Suppressor macrophage (primary cell): ENCODE results near the gene RNASE12.
"Not testable (repeated sequence)": the region's sequence is repeated elsewhere in the genome, so short reads cannot be mapped to it uniquely, and the experiment has no call there.

Experiments used
- DNase-seq, 4 experiments: peaks; one replicate each; pipeline ENCODE4 v3.0.0-alpha.2; 2020 to 2022
- total RNA-seq, 17 experiments: gene quantifications; one replicate each; lab custom pipeline; 2026; ENCODE audit warnings: mixed read lengths in 6 of 17, inconsistent platforms in 3 of 17; lab: John Stamatoyannopoulos, UW

The RNASE12 gene, protein sequence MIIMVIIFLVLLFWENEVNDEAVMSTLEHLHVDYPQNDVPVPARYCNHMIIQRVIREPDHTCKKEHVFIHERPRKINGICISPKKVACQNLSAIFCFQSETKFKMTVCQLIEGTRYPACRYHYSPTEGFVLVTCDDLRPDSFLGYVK
- total RNA-seq, result 0 reads per million in 17 experiments

DNA sequence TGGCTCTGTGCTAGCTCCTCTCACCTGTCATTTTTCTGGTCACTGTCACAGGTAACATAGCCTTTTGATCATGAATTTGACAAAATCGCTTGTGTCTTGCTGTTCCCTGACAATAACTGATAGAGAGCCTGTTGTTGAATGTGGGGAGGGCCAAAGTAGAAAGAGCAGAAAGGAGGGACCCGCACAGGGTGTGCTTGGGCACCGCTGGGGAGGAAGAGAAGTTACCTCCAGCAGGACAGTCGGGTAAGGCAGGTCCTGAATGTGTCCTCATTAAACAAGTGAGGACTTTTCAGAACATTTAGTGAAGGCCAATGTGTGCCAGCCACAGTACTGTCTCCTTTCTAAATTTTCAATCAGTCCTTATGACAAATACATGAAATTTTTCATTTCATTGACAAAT lies at the start of gene RNASE12:
Gene RNASE12, minus strand, starts transcription at position 142 of the 400 bp plus-strand sequence. CDS start 653 bp downstream, outside the sequence.
- no peak for DNase-seq

DNA sequence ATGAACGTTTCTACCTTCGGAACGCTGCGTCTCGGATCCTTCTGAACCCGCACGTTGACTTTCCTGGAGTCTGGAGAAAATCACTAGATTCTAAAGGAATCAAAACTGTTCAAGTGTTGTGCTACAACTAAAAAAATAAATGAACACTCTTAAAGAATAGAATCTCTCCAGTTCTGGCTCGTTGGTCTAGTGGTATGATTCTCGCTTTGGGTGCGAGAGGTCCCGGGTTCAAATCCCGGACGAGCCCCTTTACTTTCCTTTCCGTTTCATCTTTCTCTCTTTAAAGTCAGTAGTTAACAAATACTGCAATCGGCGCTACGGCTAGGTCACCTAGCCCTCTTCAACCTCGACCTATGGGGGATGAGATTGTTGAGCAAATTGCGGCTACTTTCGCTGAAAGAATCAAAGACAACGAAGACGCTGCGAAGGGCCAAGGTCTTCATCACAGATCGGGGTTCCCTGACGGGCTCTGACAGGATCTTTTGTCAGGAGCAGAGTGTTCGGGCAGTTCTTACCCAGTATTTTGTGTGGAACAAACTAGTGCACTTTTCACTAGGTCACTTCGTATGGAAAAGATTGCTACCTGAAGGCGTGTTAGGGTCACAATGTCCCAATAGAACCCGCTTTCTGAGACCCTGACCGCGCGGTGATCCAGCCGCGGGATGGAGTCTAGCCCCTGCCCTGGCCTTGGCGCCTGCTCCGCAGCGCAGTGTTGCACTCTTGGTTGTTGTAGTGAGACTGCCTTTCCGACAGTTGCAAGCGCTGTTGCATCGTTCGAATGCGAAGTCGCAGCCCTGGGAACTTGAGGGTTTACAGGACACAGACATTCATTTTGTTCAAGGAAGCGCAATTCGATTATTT lies 41.9 kb upstream of the RNASE12 start:
- DNase-seq, result peak; percentile 65 to 73 (median 68)

DNA sequence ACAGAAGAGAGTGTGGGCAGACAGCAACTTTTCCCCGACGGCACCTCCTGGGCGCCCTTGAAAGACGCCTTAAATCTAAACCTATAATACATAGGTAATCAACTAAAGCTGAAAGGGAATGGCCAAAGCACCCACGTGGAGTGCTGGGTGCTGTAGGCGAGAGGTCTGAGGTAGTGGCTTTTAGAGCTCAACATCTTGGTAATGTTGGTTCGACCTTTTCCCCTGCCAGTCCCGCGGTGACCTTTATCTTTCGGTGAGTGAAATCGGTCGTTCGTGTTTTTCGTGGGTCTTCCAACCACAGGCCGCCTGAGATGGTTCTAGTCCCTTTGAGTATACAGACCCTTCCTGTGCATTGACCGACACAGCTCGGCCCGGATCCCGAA lies 41.3 kb upstream of the RNASE12 start:
- DNase-seq, result peak in 2 of 4 experiments; percentile 9 to 20

DNA sequence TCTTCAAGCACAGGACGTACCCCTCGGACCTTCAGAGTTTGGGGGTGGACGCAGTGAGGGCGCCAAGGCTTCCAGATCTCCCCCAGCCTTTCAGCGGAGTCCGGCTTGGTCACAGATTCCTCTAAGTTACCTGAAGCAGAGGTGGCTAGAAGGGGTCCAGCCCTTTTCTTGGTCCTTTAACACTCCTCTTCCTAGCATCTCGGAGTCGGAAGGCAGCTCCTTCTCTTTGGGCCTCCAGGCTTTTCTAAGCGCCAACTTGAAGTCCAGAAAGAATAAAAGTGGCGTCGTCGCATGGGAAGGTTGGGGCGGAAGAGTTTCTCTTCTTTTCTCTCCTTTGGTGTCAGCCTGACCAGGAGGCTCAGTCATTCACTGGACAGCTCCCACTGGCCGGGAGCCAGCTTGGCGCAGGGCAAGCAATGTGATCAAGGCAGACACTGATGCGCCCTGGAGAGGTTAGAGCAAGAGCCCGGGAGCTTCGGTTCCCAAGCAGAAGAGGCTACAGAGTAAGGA lies 40.8 kb upstream of the RNASE12 start:
- peak; percentile 54 to 80 (median 68) for DNase-seq

DNA sequence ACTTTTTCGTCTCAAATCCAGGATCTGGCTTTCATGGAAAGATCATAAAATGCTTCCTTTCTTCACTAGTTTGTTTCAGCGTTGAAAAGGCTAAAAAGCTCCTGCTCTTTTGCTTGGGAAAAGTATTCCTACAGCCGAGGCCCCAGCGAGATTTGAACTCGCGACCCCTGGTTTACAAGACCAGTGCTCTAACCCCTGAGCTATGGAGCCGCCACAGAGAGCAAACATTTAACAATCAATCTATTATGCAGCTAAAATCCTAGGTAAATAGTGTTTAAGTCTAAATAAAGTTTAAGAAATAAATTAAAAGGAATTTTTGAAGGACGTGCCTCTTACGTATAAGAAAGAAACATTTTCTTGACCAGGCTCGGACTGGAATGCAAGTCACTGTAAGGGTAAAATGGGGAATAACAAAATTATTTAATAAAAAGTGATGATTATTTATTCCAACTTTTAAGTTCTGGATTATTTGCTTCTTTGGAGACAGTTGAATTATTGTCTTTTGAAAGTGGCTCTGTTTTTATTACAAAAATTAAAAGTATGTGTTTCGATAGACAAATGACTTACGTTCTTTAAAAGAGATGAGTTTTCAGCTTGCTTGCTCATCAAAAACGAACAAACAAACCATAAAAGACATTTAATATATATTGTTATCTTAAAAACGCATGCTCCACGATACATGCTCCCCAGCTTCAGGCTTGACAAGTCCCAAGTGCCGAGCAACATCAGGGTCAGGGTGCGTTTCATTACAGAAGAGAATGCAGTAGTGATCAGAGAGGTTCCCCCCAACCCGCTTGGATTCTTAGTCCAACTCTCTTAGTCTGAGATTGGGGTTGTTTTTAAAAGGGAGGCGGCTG lies 40.1 kb upstream of the RNASE12 start:
- peak; percentile 46 to 61 (median 56) for DNase-seq

DNA sequence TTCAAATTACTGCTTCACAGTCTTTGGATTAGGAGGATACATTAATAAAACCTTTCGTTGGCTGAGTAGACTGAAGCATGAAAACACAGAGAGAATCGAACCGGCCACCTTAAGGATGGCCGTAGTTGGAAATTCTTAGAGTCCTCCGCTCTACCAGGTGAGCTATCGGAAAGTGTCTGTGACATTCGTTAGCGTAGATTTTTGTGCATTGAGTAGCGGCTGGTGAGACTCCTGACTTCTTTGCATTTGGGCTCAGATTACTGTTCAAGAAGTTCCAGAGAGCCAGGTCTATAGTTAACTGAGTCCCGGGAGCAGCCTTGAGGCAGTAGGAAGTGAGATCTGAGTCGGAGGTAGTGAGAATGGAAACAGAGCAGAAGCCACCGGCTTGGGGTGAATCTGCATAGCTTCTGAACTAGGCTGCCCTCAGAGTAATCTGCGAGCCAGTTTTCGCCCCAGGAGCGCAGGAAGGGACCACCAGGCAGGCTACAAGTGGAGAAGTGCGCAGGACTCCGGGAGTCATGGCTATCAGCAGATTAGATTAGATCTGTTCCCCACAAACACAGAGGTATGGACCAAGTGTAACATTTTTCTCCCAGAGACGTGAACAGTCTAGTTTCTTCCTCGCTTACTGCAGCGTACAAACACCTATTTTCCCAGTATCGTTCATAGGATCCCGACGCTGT lies 39.3 kb upstream of the RNASE12 start:
- peak in 2 of 4 experiments; percentile 36 to 37 for DNase-seq

DNA sequence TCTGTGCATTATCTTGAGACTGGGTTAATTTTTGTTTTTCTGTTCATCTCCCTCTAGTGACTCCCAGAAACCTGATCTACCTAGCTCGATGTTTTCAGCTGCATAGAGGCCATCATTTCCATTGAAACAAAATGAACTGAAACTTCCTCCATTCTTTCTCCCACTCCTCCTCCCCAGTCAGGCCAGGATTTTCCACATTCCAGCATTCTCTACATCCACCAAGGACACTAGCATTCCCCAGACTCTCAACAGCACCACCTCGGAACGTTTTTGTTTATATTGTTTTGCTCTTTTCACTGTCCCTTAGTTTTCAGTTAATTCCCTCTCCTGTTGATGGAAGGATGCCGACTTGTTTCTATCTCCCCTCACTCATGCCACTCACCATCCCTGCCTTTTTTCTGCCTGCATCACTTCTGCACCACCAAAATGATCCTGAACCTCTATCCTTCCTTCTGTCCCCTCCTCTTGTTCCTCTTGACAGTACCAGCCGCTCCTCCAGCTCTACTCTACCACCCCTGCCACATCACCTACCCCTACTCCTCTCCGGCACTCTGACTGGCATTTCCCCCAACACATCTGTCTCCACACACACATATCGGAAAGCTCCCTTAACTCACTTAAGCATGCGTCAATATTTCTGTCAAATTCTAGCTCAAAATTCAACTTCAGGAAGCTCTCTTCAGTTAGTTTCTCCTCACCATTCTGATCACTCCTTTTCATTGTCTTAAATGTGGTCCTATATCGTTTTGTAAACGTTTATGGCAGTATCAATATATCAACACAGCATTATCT lies 37.1 kb upstream of the RNASE12 start:
- no peak for DNase-seq

DNA sequence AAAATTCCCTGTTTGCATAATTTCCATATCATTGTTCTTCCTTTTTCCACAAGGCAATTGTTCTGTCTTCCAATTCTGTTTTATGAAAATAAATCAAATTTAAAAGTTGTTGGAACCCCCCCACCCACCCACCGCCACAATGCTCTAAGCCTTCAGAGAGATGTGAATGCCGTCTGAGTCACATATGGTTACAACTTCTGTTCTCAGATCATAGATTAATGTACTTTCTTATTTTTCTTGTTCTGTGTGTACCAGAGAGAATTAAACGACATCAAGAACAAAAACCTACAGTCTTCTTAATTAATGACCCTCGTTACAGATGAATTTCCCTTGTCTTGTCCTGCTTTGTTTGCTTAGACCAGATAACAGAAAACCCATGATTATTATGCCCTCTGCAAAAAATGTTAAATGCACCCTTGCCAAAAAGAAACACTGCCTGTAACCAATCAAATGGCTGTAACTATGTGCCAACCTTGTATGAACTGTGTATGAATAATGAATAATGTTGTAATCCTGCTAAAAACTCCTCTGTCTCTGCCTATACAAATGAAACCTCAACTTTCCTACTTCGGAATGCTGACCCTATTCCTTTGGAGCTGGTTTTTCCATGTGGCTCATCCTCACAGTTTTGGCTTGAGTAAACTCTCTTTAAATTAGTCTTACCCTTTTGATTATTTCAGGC lies 36.3 kb upstream of the RNASE12 start:
- no peak for DNase-seq

DNA sequence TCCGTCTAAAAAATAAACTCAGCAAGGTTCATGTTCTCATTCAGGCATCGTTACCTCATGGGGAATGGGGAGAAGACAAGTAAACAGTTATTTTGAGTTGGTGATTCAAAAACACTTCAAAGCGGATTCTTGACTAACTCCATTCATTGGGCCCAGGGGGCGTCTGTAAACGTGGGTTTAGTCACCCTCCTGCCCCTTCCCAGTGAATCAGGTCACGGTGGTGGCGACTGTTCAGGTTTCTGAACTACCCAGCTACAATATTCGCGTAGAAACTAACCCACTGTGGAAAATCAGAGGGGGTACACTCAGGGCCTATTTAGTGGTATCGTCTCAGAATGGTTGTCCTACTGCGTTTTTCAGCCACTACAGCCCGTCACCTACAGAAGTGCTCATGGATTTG lies 35.1 kb upstream of the RNASE12 start:
- DNase-seq, result no peak

DNA sequence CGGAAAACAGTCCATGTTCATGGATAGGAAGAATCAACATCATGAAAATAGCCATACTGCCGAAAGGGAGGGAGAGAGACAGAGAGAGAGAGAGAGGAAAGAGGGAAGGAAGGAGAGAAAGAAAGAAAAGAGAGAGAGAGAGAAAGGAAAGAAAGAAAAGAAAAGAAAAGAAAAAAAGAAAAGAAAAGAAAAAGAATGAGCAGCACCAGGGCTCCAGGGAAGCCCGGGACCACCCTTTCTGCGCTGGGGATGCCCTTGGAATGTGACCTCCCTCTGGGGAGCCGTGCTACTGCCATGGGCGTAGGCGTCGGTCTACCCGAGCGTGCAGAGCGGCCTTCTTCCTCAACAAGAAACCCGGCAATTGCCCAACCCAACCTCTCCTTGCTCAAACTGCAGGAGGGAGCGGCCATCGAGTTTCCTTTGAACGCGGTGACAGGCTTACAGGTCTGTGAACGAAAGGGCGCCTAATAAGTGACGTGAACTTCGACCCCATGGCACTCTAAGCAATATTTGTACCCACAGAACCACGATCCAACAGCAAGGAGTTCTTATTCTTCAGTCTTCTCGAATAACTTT lies 33.4 kb upstream of the RNASE12 start:
- DNase-seq, result peak; percentile 85 to 95 (median 94)

DNA sequence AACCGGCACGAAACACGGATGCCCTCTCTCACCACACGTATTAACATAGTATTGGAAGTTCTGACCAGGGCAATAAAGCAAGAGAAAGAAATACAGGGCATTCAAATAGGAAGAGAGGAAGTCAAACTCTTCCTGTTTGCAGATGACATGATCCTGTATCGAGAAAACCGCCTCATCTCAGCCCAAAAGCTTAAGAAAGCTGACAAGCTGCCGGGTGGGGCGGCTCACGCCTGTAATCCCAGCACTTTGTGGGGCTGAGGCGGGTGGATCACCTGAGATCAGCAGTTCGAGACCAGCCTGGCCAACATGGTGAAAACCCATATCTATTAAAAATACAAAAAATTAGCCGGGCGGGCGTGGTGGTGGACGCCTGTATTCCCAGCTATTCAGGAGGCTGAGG lies 32.6 kb upstream of the RNASE12 start:
- DNase-seq, result peak in 3 of 4 experiments; percentile 50 to 60 (median 54)

DNA sequence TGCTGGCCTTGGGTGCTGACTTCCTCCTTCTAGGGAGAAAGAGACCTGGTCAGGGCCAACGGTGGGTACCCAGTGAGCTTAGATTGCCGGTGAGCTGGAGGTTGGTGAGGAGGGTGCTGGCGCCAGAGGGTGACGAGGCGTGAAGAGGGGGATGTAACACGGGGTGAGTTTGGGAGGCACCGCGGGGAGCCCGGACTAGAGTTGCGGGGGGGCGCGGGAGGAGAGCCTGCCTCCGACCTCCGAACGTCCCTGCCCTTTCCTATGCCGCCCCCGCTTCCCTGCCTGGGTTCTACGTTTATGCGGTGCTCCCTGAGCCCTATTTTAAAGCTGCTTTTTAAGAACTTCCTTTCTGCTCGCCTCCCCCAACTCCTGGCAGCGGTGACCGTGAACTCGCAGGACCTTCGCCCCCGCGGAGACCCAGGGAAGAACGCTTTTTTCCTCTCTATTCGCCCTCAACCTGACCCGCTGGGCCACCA lies 31.7 kb upstream of the RNASE12 start:
- peak in 3 of 4 experiments; percentile 21 to 59 (median 52) for DNase-seq

DNA sequence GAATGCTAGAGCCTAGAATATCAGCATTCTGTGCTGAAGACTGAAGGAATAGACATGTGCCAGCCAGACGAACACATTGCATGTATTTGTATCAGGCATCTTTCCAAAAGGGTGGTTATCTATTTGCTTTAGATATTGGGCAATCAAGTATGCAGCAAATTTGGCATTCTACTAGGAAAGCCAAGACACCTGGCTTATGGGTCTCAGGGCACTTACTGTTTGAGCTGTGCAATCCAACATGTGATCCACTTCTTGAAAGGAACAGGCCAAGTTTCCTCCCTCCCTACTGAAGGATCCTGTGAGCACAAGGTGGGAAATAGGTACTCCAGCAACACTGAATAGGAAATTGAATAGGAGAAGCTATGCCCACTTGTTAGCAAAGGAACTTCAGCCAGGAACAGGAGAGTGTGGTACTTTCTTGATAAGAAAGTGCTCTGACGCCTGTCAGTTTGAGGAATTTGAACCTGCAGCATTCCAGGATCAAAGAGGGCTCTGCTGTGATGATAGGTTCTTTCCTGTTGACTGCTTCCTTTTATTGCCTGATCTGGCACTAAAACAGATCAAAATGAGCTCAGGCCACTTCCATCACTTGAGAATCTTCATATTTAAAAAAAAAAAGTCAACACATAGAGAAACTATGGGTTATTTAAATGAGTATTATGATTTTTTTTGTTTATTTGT lies 29.8 kb upstream of the RNASE12 start:
- DNase-seq, result no peak

DNA sequence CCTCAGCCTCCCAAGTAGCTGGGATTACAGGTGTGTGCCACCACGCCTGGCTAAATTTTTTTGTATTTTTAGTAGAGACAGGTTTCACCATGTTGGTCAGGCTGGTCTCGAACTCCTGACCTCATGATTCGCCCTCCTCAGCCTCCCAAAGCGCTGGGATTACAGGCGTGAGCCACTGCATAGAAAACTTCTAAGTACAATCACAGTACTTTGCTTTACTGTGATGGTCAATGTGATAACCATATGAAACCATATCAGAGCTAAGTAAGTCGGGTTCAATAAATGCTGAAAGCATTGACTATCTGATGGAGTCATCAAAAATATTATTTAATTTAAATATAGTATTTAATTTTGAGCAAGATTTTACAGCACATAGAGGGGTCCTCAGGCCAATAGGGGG lies 28.5 kb upstream of the RNASE12 start:
- not testable (repeated sequence) for DNase-seq

DNA sequence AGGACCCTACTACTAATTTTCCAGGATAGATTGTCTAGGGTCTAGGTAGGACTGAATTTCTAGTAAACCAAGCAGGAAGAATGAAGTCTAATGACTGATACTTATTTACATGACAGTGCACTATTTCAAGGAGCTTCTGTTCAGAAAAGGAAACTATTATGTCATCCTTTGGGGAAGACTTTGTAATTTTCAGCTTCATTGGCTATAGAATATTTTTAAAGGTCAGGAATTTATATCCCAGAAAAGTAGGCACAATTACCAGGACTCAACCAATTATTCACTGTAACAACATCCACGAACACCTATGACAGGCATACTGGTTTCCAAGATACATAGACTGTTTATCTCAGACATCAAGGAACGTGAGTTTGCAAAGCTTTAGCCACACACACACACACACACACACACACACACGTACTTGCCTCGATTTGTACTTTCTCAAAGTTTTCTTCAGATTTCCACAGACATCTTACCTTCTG lies 27.1 kb upstream of the RNASE12 start:
- peak in 2 of 4 experiments; percentile 61 to 70 for DNase-seq

DNA sequence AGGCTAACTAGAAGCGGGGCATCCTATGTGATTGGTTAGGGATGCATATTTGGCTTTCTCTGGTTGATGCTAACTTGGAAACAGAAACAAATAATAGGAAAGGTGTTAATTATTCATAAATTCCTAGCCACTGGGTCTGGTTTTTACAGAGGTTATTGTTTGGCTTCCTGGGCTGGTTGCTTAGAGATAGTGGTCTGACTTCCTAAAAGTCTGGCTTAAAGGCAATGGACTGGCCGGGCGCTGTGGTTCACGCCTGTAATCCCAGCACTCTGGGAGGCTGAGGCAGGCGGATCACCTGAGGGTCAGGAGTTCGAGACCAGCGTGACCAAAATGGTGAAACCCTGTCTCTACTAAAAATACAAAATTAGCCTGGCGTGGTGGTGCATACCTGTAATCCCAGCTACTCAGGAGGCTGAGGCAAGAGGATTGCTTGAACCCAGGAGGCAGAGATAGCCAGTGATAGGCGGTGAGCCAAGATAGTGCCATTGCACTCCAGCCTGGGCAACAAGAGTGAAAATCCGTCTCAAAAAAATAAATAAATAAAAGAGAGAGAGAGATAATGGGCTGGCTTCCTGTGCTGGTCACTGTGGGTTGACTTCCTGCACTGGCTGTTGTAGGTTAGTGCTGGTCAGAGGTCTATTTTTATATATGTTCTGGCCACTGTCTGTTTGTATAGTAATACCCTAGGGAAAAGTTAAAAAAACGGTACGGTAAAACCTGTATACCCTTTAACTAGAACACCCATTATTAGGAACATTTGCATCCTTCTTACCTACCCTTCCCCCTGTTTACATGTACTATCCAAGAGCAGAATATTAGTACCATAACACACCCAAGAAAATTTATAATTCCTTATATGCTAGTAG lies 26.2 kb upstream of the RNASE12 start:
- DNase-seq, result no peak

DNA sequence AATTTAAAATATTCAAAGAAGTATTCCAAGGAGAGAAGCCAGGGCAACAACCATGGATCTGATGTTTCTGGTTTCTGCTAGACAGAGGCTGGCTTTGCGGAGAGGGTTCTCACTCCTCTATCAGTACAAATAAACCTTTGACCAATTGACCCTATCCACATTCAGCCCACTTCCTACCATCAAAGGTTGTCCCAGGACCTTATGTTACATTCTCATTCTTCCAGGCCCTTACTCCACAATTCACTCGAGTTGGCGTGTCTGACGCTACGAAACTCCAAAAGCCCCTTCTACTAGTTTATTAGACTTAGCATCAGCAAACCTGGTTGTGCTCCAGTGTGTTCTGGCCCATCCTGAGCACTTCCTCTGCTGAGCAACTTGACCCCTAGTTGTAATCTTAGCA lies 24.8 kb upstream of the RNASE12 start:
- no peak for DNase-seq
